B cell (primary cell): ENCODE measurements around the gene SBK2. TPM values are rescaled to one million over a fixed set of nuclear protein-coding genes. Genes with fewer than 3 reads are reported as not detected.

Experiments
- ATAC-seq: fragments of 200-7000 bp; cut with Tn5 transposase; one replicate; pipeline ENCODE4 v1.10.0; 2021; ENCODE audit warnings: low read depth, mild to moderate bottlenecking, moderate number of reproducible peaks, moderate library complexity
- CTCF ChIA-PET: fragments of 350-600 bp; sonication (Branson Sonifier 250); formaldehyde crosslinking; loops from one replicate; lab custom pipeline; 2021; ENCODE audit warnings: antibody characterized with exemption, inconsistent platforms; lab: Charles Lee
- POLR2A ChIA-PET: fragments of 350-600 bp; sonication (Branson Sonifier 250); formaldehyde crosslinking; loops from one replicate; lab custom pipeline; 2021; ENCODE audit warnings: antibody characterized with exemption; lab: Charles Lee
- DNase-seq: peaks from one replicate; pipeline ENCODE4 v3.0.0; 2013
- H2AFZ ChIP-seq: 2 replicates; pipeline ENCODE4 v1.6.1; 2012; ENCODE audit warnings: mild to moderate bottlenecking, low read depth, low read length; ENCODE audit not compliant: insufficient read depth, poor library complexity, severe bottlenecking
- H3K27ac ChIP-seq, 2 donors: 1 replicate in 1 of 2; 2 replicates in 1 of 2; pipeline ENCODE4 v1.5.1; 2012 to 2013; ENCODE audit warnings: low read length in 2 of 2, mild to moderate bottlenecking in 2 of 2, moderate library complexity in 1 of 2
- H3K27me3 ChIP-seq, 4 experiments: fragments of 200-600 bp in 1 of 4; sonication (generic) in 1 of 4; replicated peaks in 1 of 4; 1 replicate in 2 of 4; 2 replicates in 2 of 4; pipeline versions ENCODE4 v1.6.1 to v1.7.0; 2013 to 2016; ENCODE audit warnings: low read length in 3 of 4, mild to moderate bottlenecking in 2 of 4, mixed read lengths in 1 of 4, moderate library complexity in 1 of 4; ENCODE audit not compliant: insufficient read depth in 4 of 4, control insufficient read depth in 3 of 4; ENCODE audit errors: control extremely low read depth in 1 of 4
- H3K36me3 ChIP-seq, 2 experiments: replicated peaks in 1 of 2; 1 replicate in 1 of 2; 2 replicates in 1 of 2; pipeline versions ENCODE4 v1.6.1 to v1.7.1; 2013; ENCODE audit warnings: low read length in 1 of 2; ENCODE audit not compliant: insufficient read depth in 2 of 2, control insufficient read depth in 1 of 2; ENCODE audit errors: control extremely low read depth in 1 of 2, extremely low read depth in 1 of 2
- H3K4me1 ChIP-seq, 2 donors: fragments of 200-600 bp in 1 of 2; sonication (generic) in 1 of 2; 1 replicate in 1 of 2; 2 replicates in 1 of 2; pipeline versions ENCODE4 v1.5.1 to v1.6.1; 2013 to 2017; ENCODE audit warnings: low read length in 2 of 2; ENCODE audit not compliant: control insufficient read depth in 2 of 2, insufficient read depth in 2 of 2
- H3K4me2 ChIP-seq: replicated peaks from 2 replicates; pipeline ENCODE3; 2012; ENCODE audit warnings: mild to moderate bottlenecking, low read depth, low read length; ENCODE audit not compliant: poor library complexity, severe bottlenecking
- H3K4me3 ChIP-seq, 5 experiments: fragments of 200-600 bp in 1 of 5; sonication (generic) in 1 of 5; 1 replicate in 3 of 5; 2 replicates in 2 of 5; pipeline versions ENCODE4 v1.5.1 to v1.7.0; 2011 to 2016; ENCODE audit warnings: low read length in 4 of 5, mild to moderate bottlenecking in 4 of 5, low read depth in 2 of 5, control low read depth in 1 of 5, moderate library complexity in 1 of 5; ENCODE audit not compliant: insufficient read depth in 1 of 5; ENCODE audit errors: control extremely low read depth in 1 of 5, extremely low read depth in 1 of 5
- H3K79me2 ChIP-seq: fragments of 200-600 bp; sonication (generic); one replicate; pipeline ENCODE4 v1.6.0; 2016; ENCODE audit warnings: low read length; ENCODE audit not compliant: control insufficient read depth, insufficient read depth
- H3K9ac ChIP-seq: fragments of 200-600 bp; sonication (generic); 2 replicates; pipeline ENCODE4 v1.6.1; 2017; ENCODE audit warnings: mild to moderate bottlenecking, low read length, moderate library complexity
- H3K9me3 ChIP-seq, 3 donors: one replicate each; pipeline versions ENCODE4 v1.6.1 to v1.7.1; 2013; ENCODE audit warnings: low read length in 2 of 3; ENCODE audit not compliant: control insufficient read depth in 2 of 3, insufficient read depth in 1 of 3; ENCODE audit errors: control extremely low read depth in 1 of 3
- H4K20me1 ChIP-seq: 2 replicates; pipeline ENCODE4 v1.6.0; 2012; ENCODE audit warnings: mild to moderate bottlenecking, low read length; ENCODE audit not compliant: insufficient read depth, control insufficient read depth, poor library complexity, severe bottlenecking
- H3K27ac Mint-ChIP-seq: one replicate; pipeline ENCODE4 v1.8.0; 2021; ENCODE audit warnings: mixed read lengths
- H3K27me3 Mint-ChIP-seq: one replicate; pipeline ENCODE4 v1.8.0; 2021; ENCODE audit warnings: mixed read lengths
- H3K4me1 Mint-ChIP-seq: one replicate; pipeline ENCODE4 v1.8.0; 2021; ENCODE audit warnings: mixed read lengths
- H3K4me3 Mint-ChIP-seq: one replicate; pipeline ENCODE4 v1.8.0; 2021; ENCODE audit warnings: mixed read lengths
- H3K9me3 Mint-ChIP-seq: one replicate; pipeline ENCODE4 v1.8.0; 2022; ENCODE audit warnings: mixed read lengths; ENCODE audit not compliant: insufficient read depth
- CTCF ChIP-seq: fragments of 200-600 bp; IDR thresholded peaks from one replicate; pipeline ENCODE4 v1.8.0; 2022; ENCODE audit warnings: antibody characterized with exemption, mild to moderate bottlenecking
- EZH2 ChIP-seq: IDR thresholded peaks from 2 replicates; pipeline ENCODE4 v1.6.1; 2012; ENCODE audit warnings: borderline replicate concordance, low read depth, mild to moderate bottlenecking, moderate library complexity, low read length; ENCODE audit not compliant: insufficient read depth, poor library complexity, severe bottlenecking
- WGBS: methylation state at CpG from one replicate; pipeline ENCODE4 v1.1.5; 2013; ENCODE audit warnings: missing lambda C conversion rate; ENCODE audit not compliant: insufficient coverage; 5-methylcytosine and 5-hydroxymethylcytosine counted together
- intact Hi-C: fragments of 100-400 bp; cut with micrococcal nuclease; formaldehyde crosslinking; loops from one replicate; pipeline ENCODE4 v1.10.0; 2022
- polyA plus RNA-seq: library from polyadenylated mRNA; depleted of rRNA; stranded (reverse); fragments of >200 nt; gene quantifications from 2 replicates; pipeline ENCODE4 v1.2.3, GENCODE V29; 2012
- total RNA-seq, 2 donors: library from RNA; stranded (reverse); fragments of 120-200 nt in 1 of 2; gene quantifications; 1 replicate in 1 of 2; 2 replicates in 1 of 2; pipeline versions ENCODE4 v1.2.3 to v1.2.4, GENCODE V29; 2013 to 2022

SBK2 gene
- total and polyA plus RNA-seq, 2 donors (not counting 1 experiment from before 2014, with no cell fraction given), result not detected

- CTCF ChIA-PET, result interaction anchor here (1.4 to 1.7 kb wide), 3 partner anchors 12 to 21 kb away, joined by 3 to 8 read pairs (median 7); partner anchors contain the start of gene ZNF628
- no peak within 1 kb of the TSS for H3K4me2 ChIP-seq
- peaks cover 8% of the 10 kb centered on the region for H3K27me3 Mint-ChIP-seq
These were observed 48.8 kb downstream of the SBK2 start, which contains the start of gene SSC5D for GRCh38 chr19:55487924-55488687. Gene SSC5D (plus strand): TSS chr19:55488436. CDS start chr19:55488590, 154 bp downstream.

More at GRCh38 chr19:55487924-55488687, 48.8 kb downstream of the SBK2 start, which contains the start of gene SSC5D:
- no peak within 1 kb of the TSS for H2AFZ ChIP-seq
- no peaks in the 10 kb centered on the region for H3K9me3 ChIP-seq
- TF ChIP-seq CTCF, result no peak
- no peak for TF ChIP-seq EZH2
- DNase-seq, result no peak
- H3K4me1 ChIP-seq, result peaks cover 10 to 22% of the 10 kb centered on the region in 2 donors
- H3K27ac Mint-ChIP-seq, result no peak within 1 kb of the TSS
- H3K9me3 Mint-ChIP-seq, result no peaks in the 10 kb centered on the region
- H3K27ac ChIP-seq, result no peak within 1 kb of the TSS
- POLR2A ChIA-PET, result interaction anchor here (0.6 to 1.5 kb wide), 3 partner anchors 11 to 145 kb away, joined by 3 to 11 read pairs (median 4); partner anchors contain the start of gene ZNF628
- H3K4me3 Mint-ChIP-seq, result peak within 1 kb of the TSS; percentile 32
- intact Hi-C loops, result no loop called here
- H3K4me1 Mint-ChIP-seq, result peaks cover 11% of the 10 kb centered on the region
- no peak within 1 kb of the TSS for H3K9ac ChIP-seq
- no peak for ATAC-seq
- WGBS, result 34% methylated on average over 6 of the region's 21 CpGs
- no peaks in the 10 kb centered on the region for H3K36me3 ChIP-seq
- H3K79me2 ChIP-seq, result no peaks in the 10 kb centered on the region
- H3K27me3 ChIP-seq, result peaks cover 0 to 28% (median under 1%) of the 10 kb centered on the region in 4 experiments
- no peak within 1 kb of the TSS for H3K4me3 ChIP-seq
- H4K20me1 ChIP-seq, result peaks cover 16% of the 10 kb centered on the region
